Glutamatergic neuron (in vitro differentiated cells): ENCODE results near the gene PBX3. TPM values are rescaled to one million over a fixed set of nuclear protein-coding genes. Genes with fewer than 3 reads are reported as not detected.

Source experiments
- DNase-seq: peaks from one replicate; pipeline ENCODE4 v3.0.0; 2022
- H3K27ac Mint-ChIP-seq: one replicate; pipeline ENCODE4 v1.8.0; 2020; ENCODE audit warnings: mild to moderate bottlenecking, mixed read lengths, inconsistent platforms; ENCODE audit not compliant: unreplicated experiment
- H3K27me3 Mint-ChIP-seq: one replicate; pipeline ENCODE4 v1.8.0; 2020; ENCODE audit warnings: mild to moderate bottlenecking, moderate library complexity, mixed read lengths, inconsistent platforms; ENCODE audit not compliant: unreplicated experiment
- H3K36me3 Mint-ChIP-seq: one replicate; pipeline ENCODE4 v1.8.0; 2020; ENCODE audit warnings: mild to moderate bottlenecking, mixed read lengths, inconsistent platforms; ENCODE audit not compliant: unreplicated experiment
- H3K4me1 Mint-ChIP-seq: one replicate; pipeline ENCODE4 v1.8.0; 2020; ENCODE audit warnings: mild to moderate bottlenecking, low read depth, mixed read lengths, inconsistent platforms; ENCODE audit not compliant: unreplicated experiment
- H3K4me3 Mint-ChIP-seq: one replicate; pipeline ENCODE4 v1.8.0; 2020; ENCODE audit warnings: mild to moderate bottlenecking, mixed read lengths, inconsistent platforms; ENCODE audit not compliant: unreplicated experiment
- H3K9me3 Mint-ChIP-seq: one replicate; pipeline ENCODE4 v1.8.0; 2020; ENCODE audit warnings: mild to moderate bottlenecking, moderate library complexity, mixed read lengths, inconsistent platforms; ENCODE audit not compliant: unreplicated experiment
- CTCF ChIP-seq: fragments of 200-600 bp; sonication (generic); IDR thresholded peaks from one replicate; pipeline ENCODE4 v1.5.0; 2021; ENCODE audit not compliant: partially characterized antibody, unreplicated experiment
- total RNA-seq: library from RNA; stranded (reverse); fragmentation: NEBNext Ultra II Directional; extraction: Animal tissue kit (Norgen Biotek cat#: 25700); gene quantifications from one replicate; pipeline ENCODE4 v1.2.1, GENCODE V29; 2021; ENCODE audit not compliant: unreplicated experiment

PBX3 gene
- total RNA-seq, 1 donor from 2014 or later, result 51.2 TPM

DNA sequence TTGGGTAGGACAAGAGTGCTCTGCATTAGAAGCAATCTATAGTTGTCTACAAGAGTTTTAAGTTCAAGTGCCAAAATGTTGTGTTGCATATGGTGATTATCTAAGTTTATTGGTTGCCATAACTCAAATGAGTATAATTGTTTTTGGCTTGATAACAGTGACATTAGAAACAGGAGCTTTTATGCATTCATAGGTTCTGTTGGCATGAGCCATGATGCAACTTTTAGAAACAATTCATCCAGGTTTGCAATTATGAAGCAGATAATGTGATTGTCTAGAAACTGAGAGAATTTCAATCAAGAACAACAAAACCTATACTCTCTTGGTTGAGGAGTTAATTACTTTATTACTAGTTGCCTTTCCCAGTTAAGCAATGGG is 137.0 kb downstream of the PBX3 start:
- DNase-seq, result no peak
- Mint-ChIP-seq H3K36me3 (no peaks in the 10 kb centered on the region), H3K9me3 (no peaks in the 10 kb centered on the region), H3K4me3 (no peak overlapping the region), H3K4me1 (peaks cover 46% of the 10 kb centered on the region), H3K27me3 (peaks cover 2% of the 10 kb centered on the region), H3K27ac (no peak overlapping the region)
- no peak for TF ChIP-seq CTCF

DNA sequence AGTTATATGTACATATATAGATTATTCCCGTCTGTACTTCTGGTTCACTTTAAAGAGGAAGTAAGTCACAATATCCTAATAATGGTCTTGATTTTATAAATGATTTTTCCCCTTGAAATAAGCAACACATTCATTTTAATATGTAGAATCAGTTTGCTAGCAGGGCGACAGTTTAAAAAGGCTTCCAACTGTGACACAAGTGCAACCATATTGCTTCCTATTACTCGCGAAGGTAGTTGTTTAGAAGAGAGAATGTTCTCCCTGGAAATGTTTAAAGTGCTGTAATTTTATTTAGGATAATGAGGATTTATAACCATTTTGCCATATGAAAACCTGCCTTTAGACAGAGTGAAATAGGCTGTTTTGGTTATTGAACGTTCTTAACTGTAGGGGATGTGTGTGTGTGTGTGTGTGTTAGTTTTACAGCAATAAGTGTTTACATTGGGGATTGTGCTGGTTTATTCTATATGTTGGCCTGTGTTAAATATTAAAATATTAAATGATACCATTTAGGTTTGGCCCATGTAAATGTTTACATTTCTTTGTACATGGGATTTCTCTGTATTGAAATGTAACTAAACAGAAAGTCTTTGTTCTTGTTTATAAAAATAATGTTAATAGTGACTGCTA is 138.3 kb downstream of the PBX3 start:
- H3K9me3 Mint-ChIP-seq, result peaks cover 1% of the 10 kb centered on the region
- TF ChIP-seq CTCF, result no peak
- no peak overlapping the region for H3K4me3 Mint-ChIP-seq
- no peak for DNase-seq
- H3K4me1 Mint-ChIP-seq, result peaks cover 55% of the 10 kb centered on the region
- peaks cover 2% of the 10 kb centered on the region for H3K27me3 Mint-ChIP-seq
- H3K36me3 Mint-ChIP-seq, result no peaks in the 10 kb centered on the region
- H3K27ac Mint-ChIP-seq, result peak overlapping the region; percentile 14

DNA sequence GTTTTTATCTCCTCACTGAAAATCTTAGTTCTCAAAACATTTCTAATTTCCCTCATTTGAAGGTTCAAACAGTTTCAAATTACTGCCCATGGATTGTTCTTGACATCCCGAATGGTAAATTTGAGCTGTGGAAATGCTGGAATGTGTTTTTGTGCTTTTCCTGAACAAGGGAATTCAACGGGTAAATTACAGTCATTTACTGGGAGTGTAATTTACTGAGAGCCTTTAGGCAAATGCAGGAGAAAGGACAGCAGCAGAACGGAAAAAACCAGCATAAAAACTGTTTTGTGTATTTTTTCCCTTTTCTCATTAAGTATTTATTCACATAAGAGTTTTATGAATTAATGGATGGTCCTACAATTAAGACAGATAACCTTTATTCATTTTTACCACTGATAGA is 139.2 kb downstream of the PBX3 start:
- TF ChIP-seq CTCF, result no peak
- Mint-ChIP-seq H3K27ac (peak overlapping the region; percentile 78), H3K4me1 (peaks cover 51% of the 10 kb centered on the region), H3K27me3 (no peaks in the 10 kb centered on the region), H3K9me3 (peaks cover 1% of the 10 kb centered on the region), H3K4me3 (peak overlapping the region; percentile 73), H3K36me3 (no peaks in the 10 kb centered on the region)
- no peak for DNase-seq

DNA sequence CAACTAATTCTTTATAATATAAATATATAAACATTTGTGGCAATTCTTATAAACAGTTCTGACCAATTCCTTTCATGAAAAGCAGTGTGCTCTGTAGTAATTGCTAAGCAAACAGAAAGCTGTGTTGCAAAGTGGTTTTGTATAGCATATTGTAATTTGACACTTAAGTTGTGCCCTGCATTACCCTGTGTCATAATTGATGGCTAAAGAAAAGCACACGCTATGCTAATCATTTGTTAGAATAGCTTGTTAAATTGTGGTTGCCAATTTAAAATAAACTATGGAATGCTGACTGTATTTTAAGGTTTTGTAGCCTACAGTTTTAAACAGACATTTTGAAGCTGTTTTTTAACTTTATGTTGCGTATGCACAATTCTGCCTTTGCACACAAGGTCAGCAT is 140.0 kb downstream of the PBX3 start:
- no peak for DNase-seq
- Mint-ChIP-seq H3K36me3 (no peaks in the 10 kb centered on the region), H3K27me3 (no peaks in the 10 kb centered on the region), H3K27ac (peak overlapping the region; percentile 22), H3K4me1 (peaks cover 51% of the 10 kb centered on the region), H3K9me3 (peaks cover 1% of the 10 kb centered on the region), H3K4me3 (peak overlapping the region; percentile 23)
- no peak for TF ChIP-seq CTCF

DNA sequence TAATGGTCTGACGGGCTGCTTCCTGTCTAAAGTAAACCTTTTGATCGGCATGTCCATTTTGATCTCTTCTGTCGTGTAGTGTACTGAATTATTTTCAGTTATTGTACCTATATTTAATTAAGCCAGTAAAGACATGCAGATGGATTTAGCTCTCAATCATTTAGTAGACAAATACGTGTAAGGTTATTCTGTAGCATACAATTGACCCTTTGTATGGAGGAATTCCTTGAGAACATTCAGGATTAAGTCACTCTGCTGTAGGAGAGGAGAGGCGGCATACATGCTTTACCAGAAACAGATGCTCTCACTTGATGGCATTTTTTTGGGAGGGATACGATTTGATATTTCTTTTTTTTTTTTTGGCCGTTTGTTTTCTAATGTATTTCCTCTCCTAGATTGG is 141.0 kb downstream of the PBX3 start:
- TF ChIP-seq CTCF, result no peak
- Mint-ChIP-seq H3K27me3 (no peaks in the 10 kb centered on the region), H3K36me3 (no peaks in the 10 kb centered on the region), H3K4me3 (peak overlapping the region; percentile 40), H3K27ac (peak overlapping the region; percentile 70), H3K9me3 (peaks cover 1% of the 10 kb centered on the region), H3K4me1 (peaks cover 48% of the 10 kb centered on the region)
- no peak for DNase-seq
